Measurements from ENCODE around the gene RBM24. TPM values are rescaled to one million over a fixed set of nuclear protein-coding genes. Genes with fewer than 3 reads are reported as not detected.

Gene RBM24
- total and polyA plus RNA-seq, 2 of the 13 experiments (the other 11 are each of a cell fraction or from before 2014, with no cell fraction given), result 1.5 to 14.2 TPM

DNA sequence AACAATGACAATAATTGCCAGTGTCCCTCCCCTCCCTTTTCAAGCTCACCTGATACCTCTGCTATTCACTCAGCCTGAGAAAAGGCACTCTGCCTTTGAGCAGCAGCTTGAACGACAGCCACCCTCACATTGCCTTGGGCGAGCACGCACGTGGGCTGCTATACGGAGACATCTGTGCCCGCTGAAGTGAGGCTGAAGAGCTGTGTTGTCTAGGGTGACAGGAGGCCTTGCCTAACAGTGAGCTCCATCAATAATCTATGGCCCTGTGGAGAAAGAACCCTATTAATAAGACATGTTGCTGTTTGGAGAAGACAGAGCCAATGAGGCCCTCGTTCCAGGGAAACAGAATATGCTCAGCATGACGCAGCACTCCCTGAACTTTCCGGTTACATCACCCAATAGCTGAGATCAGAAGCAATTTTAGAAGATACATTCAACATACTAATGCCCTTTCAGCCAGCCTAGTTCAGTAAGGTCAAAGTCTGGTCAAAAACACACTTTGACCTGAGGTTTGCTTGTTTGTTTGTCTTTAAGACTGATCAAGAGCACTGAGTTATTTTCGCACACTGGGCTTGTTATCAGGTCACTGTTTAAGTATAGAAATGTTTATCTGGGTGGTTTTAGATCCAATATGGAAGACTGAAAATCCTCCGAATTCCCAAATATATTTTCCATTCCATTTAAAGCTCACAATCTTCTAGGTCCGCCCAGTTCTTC, 30.6 kb downstream of the RBM24 start (continued):
- TF ChIP-seq ZNF280D (CRISPR knock-in tag; IDR thresholded peaks at IDR 0.05), result peak; percentile 71
- TF ChIP-seq PAXIP1 (CRISPR knock-in tag; conservative IDR thresholded peaks at IDR 0.05), result peak; percentile 98
- TF ChIP-seq ZNF264 (CRISPR knock-in tag; IDR thresholded peaks at IDR 0.05), result peak; percentile 87
- TF ChIP-seq FOXM1 (CRISPR knock-in tag; IDR thresholded peaks at IDR 0.05), result no peak
- peak; percentile 71 for TF ChIP-seq GABPB1 (CRISPR knock-in tag; IDR thresholded peaks at IDR 0.05)
- peak; percentile 79; the same call in 1 of the 2 replicates for TF ChIP-seq THAP9 (CRISPR knock-in tag; IDR thresholded peaks at IDR 0.05; ENCODE audit: borderline replicate concordance)
- TF ChIP-seq ZMYM2 (CRISPR knock-in tag; IDR thresholded peaks at IDR 0.05), result peak; percentile 93
- TF ChIP-seq SNAPC5 (CRISPR knock-in tag; IDR thresholded peaks at IDR 0.05; ENCODE audit: borderline replicate concordance), result 0 out of 2 replicates have a peak, but pooled peaks have one; percentile 41
- TF ChIP-seq, protein P1, sequence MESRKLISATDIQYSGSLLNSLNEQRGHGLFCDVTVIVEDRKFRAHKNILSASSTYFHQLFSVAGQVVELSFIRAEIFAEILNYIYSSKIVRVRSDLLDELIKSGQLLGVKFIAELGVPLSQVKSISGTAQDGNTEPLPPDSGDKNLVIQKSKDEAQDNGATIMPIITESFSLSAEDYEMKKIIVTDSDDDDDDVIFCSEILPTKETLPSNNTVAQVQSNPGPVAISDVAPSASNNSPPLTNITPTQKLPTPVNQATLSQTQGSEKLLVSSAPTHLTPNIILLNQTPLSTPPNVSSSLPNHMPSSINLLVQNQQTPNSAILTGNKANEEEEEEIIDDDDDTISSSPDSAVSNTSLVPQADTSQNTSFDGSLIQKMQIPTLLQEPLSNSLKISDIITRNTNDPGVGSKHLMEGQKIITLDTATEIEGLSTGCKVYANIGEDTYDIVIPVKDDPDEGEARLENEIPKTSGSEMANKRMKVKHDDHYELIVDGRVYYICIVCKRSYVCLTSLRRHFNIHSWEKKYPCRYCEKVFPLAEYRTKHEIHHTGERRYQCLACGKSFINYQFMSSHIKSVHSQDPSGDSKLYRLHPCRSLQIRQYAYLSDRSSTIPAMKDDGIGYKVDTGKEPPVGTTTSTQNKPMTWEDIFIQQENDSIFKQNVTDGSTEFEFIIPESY (CRISPR knock-in tag; IDR thresholded peaks at IDR 0.05), result peak; percentile 42
- TF ChIP-seq FOXP1 (IDR thresholded peaks at IDR 0.05), result peak; percentile 53
- TF ChIP-seq FOXP1 (CRISPR knock-in tag; IDR thresholded peaks at IDR 0.05), result peak; percentile 95
- TF ChIP-seq EP300 (IDR thresholded peaks at IDR 0.05; ENCODE audit: low read depth in 2 of 2, low read length in 2 of 2), result peak in 1 of 2 experiments; percentile 94; a peak in 3 of 4 replicates
- TF ChIP-seq EP300 (CRISPR knock-in tag; IDR thresholded peaks at IDR 0.05; ENCODE audit: borderline replicate concordance), result peak; percentile 97
- peak; percentile 35; the same call in 1 of the 2 replicates for TF ChIP-seq PATZ1 (CRISPR knock-in tag; IDR thresholded peaks at IDR 0.05)

Data from HepG2 (cell line).